Fibroblast of skin of right quadriceps (primary cell): Measurements from ENCODE around the gene TYROBP.
A peak's percentile ranks its signal among the peaks of the same experiment; 100 is the strongest.
"Not testable (repeated sequence)": the region's sequence is repeated elsewhere in the genome, so short reads cannot be mapped to it uniquely, and the experiment has no call there.

Source experiments
- DNase-seq: peaks from one replicate; pipeline ENCODE4 v3.0.0-alpha.2; 2013

TYROBP gene

DNA sequence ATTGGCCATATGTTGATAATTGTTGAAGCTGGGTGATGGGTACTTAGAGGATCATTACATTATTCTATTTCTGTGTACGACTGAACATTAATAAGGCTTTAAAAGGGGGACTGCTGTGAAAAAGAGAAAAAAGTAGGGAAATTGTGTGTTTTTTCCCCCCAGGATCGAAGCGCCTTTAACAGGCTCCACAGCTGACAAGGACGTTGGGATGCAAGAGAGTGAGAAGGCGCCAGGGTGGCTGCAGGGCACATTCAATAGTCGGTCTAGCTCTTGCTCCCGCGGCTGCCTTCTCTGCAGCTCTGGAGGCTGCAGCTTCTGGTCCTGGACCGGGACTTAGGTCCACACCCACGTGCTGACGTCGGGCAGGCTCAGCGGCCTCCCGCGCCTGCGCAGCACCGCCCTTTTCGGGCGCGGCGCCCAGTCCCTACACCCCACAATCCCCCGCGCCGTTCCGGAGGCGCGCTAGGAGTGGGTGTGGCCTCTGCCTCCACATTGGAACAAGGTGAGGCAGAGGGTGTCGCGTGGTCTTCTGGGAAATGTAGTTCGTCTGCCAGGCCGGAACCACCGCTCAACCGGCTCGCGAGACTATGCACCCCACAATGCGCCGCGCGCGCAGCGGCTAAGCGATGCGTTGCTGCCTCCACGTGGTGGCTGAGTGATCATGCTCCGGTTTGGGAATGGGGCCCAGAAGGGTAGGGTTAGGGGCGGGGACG lies 23.2 kb upstream of the TYROBP start:
- DNase-seq: peak; percentile 100

DNA sequence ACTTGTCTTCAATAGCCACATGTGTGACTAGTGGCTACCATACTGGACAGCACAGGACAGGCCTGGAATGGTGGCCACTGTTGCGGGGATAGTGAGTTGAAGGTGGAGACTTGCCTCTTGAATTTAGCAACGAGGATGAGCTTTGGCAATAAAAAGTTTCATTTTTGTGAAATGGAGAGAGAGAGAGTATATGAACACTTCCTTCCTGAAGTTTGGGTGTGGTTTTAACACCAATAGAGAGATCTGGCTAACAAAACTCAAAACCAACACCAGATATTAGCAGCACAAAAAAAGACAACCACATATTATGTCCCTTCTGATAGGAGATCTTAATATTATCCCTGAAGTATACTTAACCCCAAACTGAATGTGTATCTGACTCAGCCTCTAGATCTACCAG lies 21.8 kb upstream of the TYROBP start:
- DNase-seq: no peak

DNA sequence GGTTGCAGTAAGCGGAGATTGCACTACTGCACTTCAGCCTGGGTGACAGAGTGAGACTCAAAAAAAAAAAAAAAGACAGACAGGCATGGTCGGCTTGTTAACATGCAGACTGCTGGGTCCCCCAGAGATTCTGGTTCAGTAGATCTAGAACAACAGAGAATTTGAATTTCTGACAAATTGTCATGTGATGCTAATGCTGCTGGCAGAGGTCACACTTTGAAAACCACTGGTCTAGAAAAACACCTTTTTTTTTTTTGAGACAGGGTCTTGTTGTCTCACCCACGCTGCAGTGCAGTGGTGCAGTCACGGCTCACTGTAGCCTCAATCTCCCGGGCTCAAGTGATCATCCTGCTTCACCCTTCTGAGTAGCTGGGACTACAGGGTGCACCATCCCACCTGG lies 20.4 kb upstream of the TYROBP start:
- no peak for DNase-seq

DNA sequence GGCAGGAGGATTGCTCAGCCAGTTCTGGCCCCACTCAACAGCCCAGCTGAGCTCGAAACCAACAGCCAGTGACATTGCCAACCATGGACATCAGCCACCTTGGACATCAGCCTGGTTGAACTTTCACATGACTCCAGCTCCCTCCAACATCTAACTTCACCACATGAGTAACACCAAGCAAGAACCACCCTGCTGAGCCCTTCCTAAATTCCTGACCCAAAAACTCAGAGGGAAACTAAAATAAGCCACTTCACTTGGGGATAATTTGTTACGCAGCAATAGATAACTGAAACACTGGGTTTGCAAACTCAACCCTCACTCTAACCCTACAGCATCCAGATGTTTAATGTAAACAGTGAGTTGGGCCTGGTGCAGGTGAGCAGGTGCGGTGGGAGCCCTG lies 17.4 kb upstream of the TYROBP start:
- no peak for DNase-seq

DNA sequence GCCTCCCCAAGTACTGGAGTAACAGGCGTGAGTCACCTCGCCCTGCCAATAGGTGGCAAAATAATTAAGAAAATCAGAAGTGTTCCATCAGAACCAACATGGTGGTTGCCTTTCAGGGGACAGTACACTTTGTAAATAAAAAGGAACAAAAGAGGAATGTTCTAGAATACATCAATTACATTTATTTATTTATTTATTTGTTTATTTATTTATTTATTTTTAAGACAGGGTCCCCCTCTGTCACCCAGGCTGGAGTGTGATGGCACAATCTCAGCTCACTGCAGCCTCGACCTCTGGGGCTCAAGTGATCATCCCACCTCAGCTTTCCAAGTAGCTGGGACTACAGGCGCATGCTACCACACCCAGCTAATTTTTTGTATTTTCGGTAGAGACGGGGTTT lies 12.9 kb upstream of the TYROBP start:
- DNase-seq: no peak

DNA sequence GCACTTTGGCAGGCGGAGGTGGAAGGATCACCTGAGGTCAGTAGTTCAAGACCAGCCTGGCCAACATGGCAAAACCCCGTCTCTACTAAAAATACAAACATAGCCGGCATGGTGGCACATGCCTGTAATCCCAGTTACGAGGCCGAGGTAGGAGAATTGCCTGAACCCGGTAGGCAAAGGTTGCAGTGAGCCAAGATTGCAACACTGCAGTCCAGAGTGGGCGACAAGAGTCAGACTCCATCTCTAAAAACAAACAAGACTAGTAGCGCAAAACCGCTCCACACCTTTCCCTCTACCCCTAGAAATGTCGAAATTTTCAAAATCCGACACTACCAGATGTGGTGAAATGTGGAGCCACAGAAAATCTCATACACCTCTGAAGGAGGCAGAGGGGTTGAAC lies 11.2 kb upstream of the TYROBP start:
- DNase-seq: no peak

DNA sequence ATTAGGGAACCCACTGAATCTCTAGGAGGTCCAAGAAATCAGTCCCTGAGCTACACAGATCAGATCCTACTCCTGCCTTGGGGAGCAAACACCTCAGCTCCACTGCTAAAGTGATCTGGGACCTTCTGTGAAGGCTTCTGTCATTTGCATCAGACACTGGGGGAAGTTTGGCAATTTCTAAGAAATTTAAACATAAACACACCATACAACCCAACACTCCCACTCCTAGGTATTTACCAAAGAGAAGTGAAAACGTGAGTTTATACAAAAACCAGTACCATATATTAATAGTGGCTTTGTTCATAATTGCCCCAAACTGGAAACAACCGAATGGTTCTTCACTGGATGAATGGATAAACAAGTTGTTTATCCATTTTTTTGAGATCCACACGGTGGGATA lies 7.3 kb upstream of the TYROBP start:
- no peak for DNase-seq

DNA sequence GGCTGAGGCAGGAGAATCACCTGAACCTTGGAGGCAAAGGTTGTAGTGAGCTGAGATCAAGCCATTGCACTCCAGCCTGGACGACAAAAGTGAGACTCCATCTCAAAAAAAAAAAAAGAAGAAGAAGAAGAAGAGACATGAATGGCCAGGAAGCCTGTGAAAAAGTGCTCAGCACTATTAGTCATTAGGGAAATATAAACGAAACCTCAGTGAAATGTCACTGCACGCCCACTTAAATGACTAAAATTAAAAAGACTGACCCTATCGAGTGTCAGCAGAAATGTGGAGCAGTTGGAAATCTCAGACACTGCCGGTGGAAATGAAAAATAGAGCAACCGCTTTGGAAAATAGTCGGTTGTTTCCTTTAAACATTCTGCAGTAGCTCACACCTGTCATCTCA lies 5.5 kb upstream of the TYROBP start:
- no peak for DNase-seq

DNA sequence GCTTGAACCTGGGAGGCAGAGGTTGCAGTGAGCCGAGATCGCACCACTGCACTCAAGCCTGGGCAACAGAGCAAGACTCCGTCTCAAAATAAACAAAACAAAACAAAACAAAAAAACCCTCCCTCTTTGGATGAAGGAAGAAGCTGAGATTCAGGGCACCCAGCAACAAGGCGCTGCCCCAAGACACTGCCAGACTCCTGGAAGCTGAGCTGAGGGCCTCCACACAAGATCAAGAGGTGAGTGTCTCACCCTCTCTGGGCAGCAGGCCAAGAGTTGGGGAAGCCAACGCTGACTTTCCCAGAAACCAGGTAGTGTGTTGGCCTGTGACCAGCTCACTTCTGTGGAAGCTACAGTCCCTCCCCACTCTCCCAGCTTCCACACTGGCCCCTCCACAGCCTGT lies 3.7 kb upstream of the TYROBP start:
- DNase-seq: no peak

DNA sequence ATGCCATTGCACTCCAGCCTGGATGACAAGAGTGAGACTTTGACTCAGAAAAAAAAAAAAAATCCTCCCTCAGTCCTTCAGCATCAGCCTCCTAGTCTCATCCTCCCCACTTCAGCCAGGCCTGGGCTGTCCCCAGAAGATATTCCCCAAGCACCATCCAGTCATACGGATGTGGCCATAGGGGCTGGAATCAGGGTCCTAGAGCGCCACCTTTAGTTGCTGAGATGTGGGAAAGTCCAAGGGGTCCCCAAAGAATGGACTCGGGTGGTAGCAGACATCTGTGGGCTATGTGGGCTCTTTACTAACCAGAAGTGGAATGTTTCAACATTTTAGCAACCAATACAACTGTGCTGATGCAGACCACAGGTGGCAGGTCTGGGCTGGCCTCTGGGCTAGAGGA lies 3.1 kb upstream of the TYROBP start:
- no peak for DNase-seq

DNA sequence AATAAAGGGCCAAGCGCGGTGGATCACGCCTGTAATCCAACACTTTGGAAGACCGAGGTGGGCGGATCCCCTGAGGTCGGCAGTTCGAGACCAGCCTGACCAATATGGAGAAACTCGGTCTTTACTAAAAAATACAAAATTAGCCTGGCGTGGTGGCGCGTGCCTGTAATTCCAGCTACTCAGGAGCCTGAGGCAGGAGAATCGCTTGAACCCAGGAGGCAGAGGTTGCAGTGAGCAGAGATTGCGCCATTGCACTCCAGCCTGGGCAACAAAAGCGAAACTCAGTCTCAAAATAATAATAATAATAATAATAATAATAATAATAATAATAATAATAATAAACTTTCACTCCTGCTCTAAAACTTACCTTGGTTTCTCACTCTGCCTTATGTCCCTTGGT lies 2.3 kb upstream of the TYROBP start:
- DNase-seq: not testable (repeated sequence)

DNA sequence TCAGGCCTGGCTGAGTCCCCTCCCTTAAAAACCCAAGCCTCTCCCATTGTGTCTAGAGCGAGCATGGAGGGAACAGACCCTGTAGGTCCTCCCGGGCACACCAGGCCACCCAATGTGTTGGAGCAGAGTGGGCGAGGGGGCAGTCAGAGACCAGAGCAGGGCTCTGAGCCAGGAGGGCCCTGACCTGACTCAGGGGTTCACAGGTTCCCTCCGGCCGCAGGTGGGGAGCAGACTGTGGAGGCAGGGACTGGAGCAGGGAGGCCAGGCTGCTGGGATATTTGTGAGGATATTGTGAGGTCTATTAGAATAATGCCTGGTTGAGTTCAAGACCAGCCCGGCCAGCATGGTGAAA lies 1.6 kb upstream of the TYROBP start:
- DNase-seq: no peak

DNA sequence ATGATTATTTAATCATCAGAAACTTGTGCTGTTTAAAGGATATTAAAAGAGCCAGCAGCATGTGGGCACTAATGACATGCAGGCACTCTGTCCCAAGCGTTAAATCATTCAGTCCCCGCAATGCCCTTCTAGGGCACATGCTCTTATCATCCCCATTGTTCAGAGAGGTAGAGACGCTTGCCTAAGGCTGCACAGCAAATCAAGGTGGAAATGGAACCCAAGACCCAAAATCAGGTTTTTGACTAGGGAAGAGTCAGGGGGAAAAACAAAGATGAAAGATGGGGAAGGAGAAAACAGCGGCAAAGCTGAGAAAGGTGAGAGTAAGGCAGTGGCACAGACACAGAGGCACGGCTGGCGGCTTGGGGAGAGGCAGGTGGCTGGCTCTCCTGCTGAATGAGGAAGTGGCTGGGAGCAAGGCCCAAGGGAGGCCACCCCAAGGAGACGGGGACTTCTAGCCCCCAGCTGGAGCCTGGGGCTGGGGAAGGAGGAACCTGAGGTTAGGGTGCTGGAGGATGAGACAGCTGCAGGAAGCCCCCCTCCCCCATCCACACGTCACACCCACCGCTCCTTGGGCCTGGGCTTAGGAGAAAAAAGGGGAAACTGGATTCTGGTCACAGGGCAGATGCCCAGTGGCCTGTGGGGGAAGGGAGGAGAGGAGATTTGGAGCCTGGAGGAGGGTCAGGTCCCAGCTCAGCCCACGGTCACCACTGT lies 1.0 kb upstream of the TYROBP start:
- DNase-seq: no peak

DNA sequence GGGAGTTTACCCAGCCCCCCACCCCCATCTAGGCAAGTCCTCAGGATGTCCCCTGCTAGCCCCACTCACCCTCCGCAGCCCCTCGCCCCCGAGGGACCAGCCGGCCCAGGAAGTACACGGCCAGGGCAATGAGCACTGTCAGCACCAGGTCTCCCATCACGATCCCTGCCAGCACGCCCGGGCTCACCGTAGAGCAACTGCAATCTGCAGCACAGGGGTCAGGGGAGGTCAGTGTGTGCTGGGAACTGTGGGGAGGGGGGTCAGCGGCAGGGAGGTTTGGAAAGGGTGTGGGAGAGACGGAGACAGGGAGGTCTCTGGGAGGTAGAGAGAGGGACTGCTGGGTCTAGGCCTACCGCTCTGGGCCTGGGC lies 734 bp downstream of the TYROBP start:
- no peak for DNase-seq

DNA sequence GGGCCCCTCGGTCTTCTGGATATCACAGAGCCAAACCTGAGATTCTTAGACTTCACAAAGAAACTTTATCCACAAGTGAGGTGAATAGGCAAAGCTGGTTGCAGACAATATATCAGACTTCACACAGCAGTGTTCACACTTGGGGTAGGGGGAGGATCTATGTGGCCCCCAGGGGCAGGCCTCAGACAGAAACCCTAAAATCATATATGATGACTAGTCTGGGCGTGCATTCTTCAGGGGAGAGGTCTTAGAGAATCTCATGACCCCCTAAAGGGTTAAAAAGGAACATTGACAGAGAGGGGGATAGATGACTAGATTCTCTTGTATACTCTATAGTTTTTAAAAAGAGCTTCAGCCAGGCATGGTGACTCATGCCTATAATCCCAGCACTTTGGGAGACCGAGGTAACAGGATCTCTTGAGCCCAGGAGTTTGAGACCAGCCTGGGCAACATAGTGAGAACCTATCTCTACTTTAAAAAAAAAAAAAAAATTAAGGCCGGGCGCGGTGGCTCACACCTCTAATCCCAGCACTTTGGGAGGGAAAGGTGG lies 2.8 kb downstream of the TYROBP start:
- DNase-seq: peak; percentile 35

DNA sequence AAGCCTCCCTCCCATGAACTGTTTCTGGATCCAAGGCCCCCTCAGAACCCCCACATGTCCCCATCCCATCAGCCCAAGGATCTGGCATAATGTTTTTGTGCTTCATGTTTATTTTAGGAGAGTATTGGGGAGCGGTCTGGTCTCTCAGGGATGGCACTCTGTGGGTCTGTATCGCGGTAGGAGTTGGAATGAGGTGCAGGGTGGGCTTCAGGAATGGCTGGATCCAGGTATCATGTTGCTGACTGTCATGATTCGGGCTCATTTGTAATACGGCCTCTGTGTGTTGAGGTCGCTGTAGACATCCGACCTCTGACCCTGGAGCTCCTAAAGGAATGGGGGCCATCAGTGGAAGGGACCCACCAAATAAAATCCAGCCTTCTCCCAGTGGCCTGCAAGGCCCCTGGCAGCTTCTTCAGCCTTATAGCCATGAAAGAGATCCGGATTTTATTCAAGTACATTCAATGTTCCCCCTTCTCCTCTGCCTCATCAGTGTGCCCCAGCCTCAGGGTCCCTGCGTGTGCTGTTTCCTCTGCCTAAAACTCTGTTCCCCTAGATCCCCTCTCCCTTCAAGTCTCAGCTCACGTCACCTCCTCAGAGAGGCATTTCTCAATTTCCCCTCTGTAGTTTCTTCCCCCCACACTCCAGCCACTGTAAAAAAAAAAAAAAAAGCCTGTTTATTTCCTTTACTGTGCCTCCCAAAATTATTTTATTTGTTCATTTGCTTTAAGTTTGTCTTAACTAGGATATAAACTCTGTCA lies 3.6 kb downstream of the TYROBP start:
- no peak for DNase-seq

DNA sequence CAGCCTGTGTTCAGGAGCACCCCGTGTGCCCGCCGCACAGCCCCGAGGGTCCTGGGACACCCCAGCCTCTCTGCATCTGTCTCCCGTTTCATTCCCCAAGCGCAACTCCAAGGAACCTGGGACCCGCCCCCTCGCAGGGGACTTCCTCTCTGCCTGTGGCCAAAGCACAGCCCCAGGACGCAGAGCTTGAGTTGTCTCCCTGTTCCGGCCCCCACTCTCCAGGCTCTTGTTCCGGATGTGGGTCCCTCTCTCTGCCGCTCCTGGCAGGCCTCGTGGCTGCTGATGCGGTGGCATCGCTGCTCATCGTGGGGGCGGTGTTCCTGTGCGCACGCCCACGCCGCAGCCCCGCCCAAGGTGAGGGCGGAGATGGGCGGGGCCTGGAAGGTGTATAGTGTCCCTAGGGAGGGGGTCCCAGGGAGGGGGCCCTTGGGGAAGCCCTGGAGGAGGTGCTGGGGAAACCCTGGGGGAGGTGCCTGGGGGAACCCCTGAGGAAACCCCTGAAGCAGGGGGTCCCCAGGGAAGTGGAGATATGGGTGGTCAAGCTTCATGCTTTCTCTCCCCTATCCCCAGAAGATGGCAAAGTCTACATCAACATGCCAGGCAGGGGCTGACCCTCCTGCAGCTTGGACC lies 4.4 kb downstream of the TYROBP start:
- peak; percentile 81 for DNase-seq

DNA sequence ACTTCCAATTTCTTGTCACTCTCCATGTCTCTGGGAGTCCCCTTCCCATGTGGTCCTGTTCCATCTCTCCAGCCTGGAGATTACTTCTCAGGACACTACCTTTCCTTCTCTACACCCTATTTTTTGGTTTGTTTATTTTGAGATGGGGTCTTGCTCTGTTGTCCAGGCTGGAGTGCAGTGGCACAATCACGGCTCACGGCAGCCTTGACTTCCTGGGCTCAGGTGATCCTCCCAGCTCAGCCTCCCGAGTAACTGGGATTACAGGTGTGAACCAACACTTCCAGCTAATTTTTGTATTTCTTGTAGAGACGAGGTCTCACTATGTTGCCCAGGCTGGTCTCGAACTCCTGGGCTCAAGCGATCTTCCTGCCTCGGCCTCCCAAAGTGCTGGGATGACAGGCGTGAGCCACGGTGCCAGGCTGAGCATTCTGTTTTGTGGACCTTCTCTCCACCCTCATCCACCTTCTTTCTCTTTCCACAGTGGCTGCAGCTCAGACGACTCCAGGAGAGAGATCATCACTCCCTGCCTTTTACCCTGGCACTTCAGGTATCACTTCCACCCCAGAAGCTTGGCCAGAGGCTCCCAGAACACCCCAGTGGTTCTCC lies 5.1 kb downstream of the TYROBP start:
- no peak for DNase-seq

DNA sequence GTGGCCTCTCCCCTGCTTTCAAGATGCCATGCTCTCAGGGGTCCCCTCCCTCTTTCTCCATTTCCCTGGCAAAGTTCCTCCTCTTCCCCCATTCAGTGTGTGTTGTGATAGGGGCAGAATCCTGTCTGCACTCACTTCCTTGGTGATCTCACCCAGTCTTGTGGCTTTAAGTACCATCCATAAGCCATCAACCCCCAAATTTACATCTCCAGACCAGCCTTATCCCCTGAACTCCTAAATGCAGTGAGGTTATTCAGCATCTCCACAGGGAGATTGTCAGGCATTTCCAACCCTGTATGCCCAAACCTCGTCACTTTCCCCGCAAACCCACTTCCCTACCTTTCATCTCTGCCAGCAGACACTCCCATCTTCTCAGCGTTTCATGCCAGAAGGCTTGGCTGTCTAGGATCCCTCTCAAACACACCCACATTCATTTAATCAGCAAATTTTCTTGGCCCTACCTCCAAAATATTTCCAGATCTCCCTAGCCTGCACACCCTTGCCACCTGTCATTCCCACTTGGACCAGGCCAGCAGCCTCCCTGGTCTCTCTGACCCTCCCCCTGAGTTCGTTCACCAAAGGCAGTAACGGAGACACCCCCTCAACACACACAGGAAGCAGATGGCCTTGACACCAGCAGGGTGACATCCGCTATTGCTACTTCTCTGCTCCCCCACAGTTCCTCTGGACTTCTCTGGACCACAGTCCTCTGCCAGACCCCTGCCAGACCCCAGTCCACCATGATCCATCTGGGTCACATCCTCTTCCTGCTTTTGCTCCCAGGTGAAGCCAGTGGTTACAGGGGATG lies 6.0 kb downstream of the TYROBP start, which contains the start of gene HCST:
Gene HCST, plus strand, starts transcription at position 676 of the 808 bp plus-strand sequence. Its CDS starts 65 bp downstream, at position 741.
- DNase-seq: peak; percentile 51

DNA sequence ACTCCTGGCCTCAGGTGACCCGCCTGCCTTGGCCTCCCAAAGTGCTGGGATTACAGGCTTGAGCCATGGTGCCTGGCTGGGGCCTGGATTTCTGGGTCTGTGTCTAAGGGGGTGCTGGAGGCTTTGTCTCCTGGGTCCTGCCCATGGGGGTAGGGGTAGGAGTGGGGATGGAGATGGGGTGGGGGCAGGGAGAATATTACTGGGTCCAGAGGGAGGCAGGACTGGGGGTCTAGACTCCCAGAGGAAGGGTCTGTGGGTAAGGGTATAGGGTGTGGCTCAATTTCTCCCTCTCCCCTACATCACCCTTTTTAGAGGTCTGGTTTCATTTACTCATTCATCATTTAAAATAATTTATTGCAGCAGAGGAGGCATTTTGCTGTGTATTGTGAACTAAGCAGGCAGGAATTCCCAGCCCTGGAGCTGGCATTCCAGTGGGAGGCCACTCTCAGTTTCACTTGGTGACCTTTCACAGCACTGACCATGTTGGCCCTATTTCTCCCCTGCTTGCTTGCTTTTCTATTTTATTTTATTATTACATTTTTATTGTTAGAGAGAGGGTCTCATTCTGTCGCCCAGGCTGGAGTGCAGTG lies 6.9 kb downstream of the TYROBP start:
- peak; percentile 68 for DNase-seq

DNA sequence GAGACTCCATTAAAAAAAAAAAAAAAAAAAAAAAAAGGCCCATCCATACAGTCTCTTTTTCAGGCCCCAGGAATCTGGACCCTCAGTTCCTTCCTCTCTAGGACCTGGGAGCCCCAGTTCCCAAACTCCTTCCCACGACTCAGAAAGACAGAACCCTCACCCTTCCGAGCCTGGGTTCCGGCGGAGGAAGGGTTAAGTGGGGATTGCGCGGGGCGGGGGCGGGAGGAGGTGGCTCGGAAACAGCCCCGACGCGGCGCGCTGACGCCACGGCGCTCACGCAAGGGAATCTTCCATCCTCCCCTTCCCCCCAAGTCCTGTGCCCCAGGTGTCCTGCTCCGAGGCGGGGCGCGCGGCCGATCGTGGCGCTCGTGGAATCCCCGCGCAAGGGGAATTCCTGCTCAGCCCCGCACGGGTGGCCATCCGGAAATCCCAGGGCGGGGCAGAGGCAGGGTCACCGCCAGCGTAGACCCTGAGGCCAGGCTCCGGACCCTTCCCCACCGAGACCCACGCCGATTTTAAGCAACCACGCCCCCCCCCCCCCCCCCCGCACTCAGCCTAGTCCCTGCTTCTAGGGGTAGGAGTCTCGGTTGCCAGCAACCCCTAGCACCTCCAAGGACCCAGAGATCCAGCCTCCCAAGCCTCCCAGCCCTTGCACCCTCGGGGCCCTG lies 8.4 kb downstream of the TYROBP start:
- peak; percentile 77 for DNase-seq
